SK-N-SH treated with all-trans-retinoic acid at 6 μM for 48 hours (cell line): Measurements from ENCODE around the gene BCAN.

Source experiments
- ARNTL ChIP-seq: fragments of 450-650 bp; formaldehyde crosslinking; IDR thresholded peaks from 2 replicates; pipeline ENCODE4 v1.5.0; 2020; ENCODE audit warnings: low read depth, mild to moderate bottlenecking, moderate library complexity, borderline replicate concordance
- CSDC2 ChIP-seq: fragments of 250-450 bp; sonication (Bioruptor Pico); IDR thresholded peaks from 2 replicates; pipeline ENCODE4 v1.5.0; 2020; ENCODE audit warnings: mild to moderate bottlenecking, moderate library complexity
- OSR1 ChIP-seq: fragments of 250-450 bp; sonication (Bioruptor Pico); IDR thresholded peaks from 2 replicates; pipeline ENCODE4 v1.8.0; 2022; ENCODE audit warnings: moderate library complexity, mild to moderate bottlenecking, inconsistent platforms
- RARB ChIP-seq: fragments of 250-450 bp; sonication (Bioruptor Pico); IDR thresholded peaks from 2 replicates; pipeline ENCODE4 v1.8.0; 2021; ENCODE audit warnings: mild to moderate bottlenecking, moderate library complexity
- SNAI2 ChIP-seq: fragments of 250-450 bp; sonication (Bioruptor Pico); IDR thresholded peaks from 2 replicates; pipeline ENCODE4 v1.5.0; 2020; ENCODE audit warnings: mild to moderate bottlenecking, moderate library complexity
- ZC3H10 ChIP-seq: fragments of 250-450 bp; sonication (Bioruptor Pico); IDR thresholded peaks from 2 replicates; pipeline ENCODE4 v1.5.1; 2021; ENCODE audit warnings: mild to moderate bottlenecking, moderate library complexity
- ZFP3 ChIP-seq: fragments of 250-450 bp; sonication (Bioruptor Pico); IDR thresholded peaks from 2 replicates; pipeline ENCODE4 v1.5.0; 2020; ENCODE audit warnings: mild to moderate bottlenecking, moderate library complexity
- ZNF565 ChIP-seq: fragments of 450-650 bp; formaldehyde crosslinking; conservative IDR thresholded peaks from 2 replicates; pipeline ENCODE4 v1.5.0; 2020; ENCODE audit warnings: low read depth, mild to moderate bottlenecking, moderate library complexity
- ZNF70 ChIP-seq: fragments of 450-650 bp; formaldehyde crosslinking; IDR thresholded peaks from 2 replicates; pipeline ENCODE4 v1.5.0; 2020; ENCODE audit warnings: mild to moderate bottlenecking, moderate library complexity
- TF ChIP-seq, protein P1 (sequence below): fragments of 250-450 bp; sonication (Bioruptor Pico); IDR thresholded peaks from 2 replicates; pipeline ENCODE4 v1.5.1; 2021; ENCODE audit warnings: mild to moderate bottlenecking, moderate library complexity
- TF ChIP-seq, protein P2 (sequence below): fragments of 250-450 bp; sonication (Bioruptor Pico); IDR thresholded peaks from 2 replicates; pipeline ENCODE4 v1.5.0; 2020; ENCODE audit warnings: mild to moderate bottlenecking, moderate library complexity

DNA sequence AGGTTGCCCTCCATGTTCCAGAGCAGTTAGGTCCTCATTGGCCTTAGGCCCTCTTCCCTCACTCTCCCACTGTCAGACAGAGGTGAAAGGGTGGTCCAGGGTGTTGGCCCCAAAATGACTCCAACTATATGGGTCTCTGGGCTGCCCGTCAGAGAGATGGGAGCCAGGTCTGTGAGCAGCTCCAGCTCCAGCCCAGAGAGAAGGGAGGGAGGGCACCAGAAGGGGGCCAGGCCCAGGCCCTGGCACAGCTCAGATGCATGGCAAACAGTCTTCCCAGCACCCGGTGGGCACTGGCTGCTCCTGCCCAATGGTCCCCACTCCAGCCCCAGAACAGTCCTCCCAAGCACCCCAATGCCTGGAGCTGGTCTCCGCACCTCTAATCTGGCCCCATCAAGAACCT, 2.2 kb downstream of the BCAN start:
- TF ChIP-seq ZFP3 (CRISPR knock-in tag) (no peak), CSDC2 (CRISPR knock-in tag) (no peak), SNAI2 (no peak), ARNTL (CRISPR knock-in tag) (no peak), RARB (CRISPR knock-in tag) (no peak), ZC3H10 (CRISPR knock-in tag) (no peak), ZNF565 (no peak), ZNF70 (CRISPR knock-in tag) (no peak), OSR1 (no peak)
- TF ChIP-seq, protein P1, sequence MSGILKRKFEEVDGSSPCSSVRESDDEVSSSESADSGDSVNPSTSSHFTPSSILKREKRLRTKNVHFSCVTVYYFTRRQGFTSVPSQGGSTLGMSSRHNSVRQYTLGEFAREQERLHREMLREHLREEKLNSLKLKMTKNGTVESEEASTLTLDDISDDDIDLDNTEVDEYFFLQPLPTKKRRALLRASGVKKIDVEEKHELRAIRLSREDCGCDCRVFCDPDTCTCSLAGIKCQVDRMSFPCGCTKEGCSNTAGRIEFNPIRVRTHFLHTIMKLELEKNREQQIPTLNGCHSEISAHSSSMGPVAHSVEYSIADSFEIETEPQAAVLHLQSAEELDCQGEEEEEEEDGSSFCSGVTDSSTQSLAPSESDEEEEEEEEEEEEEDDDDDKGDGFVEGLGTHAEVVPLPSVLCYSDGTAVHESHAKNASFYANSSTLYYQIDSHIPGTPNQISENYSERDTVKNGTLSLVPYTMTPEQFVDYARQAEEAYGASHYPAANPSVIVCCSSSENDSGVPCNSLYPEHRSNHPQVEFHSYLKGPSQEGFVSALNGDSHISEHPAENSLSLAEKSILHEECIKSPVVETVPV (CRISPR knock-in tag), result no peak
- TF ChIP-seq, protein P2, sequence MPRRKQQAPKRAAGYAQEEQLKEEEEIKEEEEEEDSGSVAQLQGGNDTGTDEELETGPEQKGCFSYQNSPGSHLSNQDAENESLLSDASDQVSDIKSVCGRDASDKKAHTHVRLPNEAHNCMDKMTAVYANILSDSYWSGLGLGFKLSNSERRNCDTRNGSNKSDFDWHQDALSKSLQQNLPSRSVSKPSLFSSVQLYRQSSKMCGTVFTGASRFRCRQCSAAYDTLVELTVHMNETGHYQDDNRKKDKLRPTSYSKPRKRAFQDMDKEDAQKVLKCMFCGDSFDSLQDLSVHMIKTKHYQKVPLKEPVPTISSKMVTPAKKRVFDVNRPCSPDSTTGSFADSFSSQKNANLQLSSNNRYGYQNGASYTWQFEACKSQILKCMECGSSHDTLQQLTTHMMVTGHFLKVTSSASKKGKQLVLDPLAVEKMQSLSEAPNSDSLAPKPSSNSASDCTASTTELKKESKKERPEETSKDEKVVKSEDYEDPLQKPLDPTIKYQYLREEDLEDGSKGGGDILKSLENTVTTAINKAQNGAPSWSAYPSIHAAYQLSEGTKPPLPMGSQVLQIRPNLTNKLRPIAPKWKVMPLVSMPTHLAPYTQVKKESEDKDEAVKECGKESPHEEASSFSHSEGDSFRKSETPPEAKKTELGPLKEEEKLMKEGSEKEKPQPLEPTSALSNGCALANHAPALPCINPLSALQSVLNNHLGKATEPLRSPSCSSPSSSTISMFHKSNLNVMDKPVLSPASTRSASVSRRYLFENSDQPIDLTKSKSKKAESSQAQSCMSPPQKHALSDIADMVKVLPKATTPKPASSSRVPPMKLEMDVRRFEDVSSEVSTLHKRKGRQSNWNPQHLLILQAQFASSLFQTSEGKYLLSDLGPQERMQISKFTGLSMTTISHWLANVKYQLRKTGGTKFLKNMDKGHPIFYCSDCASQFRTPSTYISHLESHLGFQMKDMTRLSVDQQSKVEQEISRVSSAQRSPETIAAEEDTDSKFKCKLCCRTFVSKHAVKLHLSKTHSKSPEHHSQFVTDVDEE, result no peak
